Stromal cell of bone marrow (primary cell): ENCODE measurements around the gene ESYT3.
A peak's percentile ranks its signal among the peaks of the same experiment; 100 is the strongest.
"Not testable (repeated sequence)": the region's sequence is repeated elsewhere in the genome, so short reads cannot be mapped to it uniquely, and the experiment has no call there.

Source experiments
- DNase-seq: peaks from one replicate; pipeline ENCODE4 v3.0.0-alpha.2; 2012; ENCODE audit warnings: low read depth

Gene ESYT3

GRCh38 chr3:138493804-138494606 lies 59.6 kb downstream of the ESYT3 start:
- DNase-seq: peak; percentile 72

GRCh38 chr3:138494607-138494929 lies 60.2 kb downstream of the ESYT3 start:
- no peak for DNase-seq

DNA sequence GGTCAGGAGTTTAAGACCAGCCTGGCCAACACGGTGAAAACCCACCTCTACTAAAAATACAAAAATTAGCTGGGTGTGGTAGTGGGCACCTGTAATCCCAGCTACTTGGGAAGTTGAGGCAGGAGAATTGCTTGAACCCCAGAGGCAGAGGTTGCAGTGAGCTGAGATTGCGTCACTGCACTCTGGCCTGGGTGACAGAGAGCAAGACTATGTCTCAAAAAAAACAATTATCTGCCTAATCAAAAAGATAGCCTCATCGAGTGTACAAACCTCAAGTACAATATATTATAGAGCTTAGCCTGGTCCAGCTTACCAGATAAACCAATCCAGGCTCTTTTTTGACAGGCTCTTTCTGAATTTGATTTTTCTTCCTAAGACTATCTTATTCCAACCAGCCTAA lies 61.2 kb downstream of the ESYT3 start:
- DNase-seq: not testable (repeated sequence)

DNA sequence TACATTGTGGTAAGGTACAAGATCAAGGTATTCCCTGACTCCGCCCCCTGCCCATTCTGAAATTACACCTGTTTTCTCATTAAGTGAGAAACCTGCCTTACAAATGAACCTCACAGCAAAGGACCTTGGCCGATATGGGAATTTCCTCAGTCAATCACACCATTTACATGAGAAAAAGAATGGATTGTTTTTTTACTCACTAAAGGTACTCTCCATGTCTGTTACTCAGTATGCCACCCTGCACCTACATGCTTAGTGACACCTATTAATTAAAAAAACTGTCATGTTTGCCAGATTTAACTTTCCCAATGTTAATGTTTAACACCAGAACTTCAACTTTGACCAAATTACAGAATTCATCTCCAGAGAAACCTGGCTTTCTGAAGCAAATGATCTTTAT lies 62.0 kb downstream of the ESYT3 start:
- no peak for DNase-seq

GRCh38 chr3:138497021-138497420 lies 62.6 kb downstream of the ESYT3 start:
- DNase-seq: no peak

- no peak for DNase-seq
These were observed 63.4 kb downstream of the ESYT3 start for GRCh38 chr3:138497851-138498250.

DNA sequence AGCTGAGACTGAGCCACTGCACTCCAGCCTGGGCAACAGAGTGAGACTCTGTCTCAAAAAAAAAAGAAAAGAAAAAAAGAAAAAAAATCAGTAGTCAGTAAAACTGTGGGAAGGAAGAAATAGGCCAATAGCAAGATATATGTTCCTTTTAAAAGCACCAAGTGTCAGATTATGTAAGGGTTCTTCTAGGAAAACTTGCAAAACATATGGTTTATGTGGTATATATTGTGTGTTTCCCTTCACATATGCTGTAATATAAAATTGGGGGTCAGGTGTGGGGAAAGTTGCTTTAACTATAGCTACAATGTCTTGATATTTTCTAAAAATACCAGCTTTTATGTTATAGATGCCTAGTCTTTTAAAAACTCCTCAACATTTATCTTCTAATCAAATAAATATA lies 64.6 kb downstream of the ESYT3 start:
- no peak for DNase-seq

DNA sequence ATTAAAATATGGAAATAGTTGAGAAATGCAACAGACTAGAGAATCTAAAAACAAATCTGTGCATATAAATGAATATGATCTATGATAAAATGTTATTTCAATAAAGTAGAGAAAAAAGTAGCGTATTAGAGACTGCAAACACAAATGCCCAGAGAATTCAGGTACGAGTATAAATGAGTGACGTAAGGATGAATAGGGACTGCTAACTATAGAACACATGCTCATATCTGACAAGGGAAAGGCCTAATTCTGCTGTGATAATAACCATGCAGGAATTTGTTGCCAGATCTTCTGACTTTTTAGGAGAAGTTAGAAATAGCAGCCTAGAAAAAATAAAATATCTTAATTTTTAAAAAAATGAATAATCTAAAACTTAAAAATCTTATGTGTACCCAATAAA lies 73.1 kb downstream of the ESYT3 start:
- DNase-seq: no peak

DNA sequence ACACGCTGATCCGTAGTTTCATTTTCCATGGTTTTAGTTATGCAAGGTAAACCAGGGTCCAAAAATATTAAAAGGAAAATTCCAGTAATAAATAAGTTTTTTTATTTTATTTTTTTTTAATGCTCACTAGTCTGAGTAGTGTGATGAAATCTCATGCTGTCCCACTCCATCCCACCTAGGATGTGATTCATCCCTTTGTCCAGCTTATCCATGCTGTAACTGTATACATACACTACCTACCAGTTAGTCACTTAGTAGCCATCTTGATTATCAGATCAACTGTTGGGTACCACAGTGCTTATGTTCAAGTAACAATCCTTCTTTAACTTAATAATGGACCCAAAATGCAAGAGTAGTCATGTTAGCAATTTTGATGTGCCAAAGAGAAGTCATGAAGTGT lies 75.2 kb downstream of the ESYT3 start:
- DNase-seq: no peak

DNA sequence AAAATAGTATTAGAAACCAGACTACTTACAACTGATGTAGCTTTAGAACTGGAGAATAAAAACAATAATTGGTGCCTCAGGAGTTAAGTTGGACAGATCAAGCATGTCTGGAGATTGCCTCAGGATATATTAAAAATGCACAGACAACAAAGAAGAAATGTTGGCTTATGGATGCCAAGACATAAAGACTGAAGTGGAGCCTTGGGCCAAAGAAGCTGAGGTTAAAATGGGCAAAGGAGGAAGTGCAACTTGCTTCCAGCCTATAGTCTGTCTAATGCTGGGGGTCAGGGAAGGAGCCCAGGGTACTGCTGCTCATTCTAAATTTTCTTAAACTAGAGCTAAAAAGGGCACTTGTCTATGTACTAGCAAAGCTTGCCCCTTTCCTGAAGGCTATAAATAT lies 77.5 kb downstream of the ESYT3 start:
- DNase-seq: no peak

GRCh38 chr3:138513090-138513843 lies 78.9 kb downstream of the ESYT3 start:
- no peak for DNase-seq

DNA sequence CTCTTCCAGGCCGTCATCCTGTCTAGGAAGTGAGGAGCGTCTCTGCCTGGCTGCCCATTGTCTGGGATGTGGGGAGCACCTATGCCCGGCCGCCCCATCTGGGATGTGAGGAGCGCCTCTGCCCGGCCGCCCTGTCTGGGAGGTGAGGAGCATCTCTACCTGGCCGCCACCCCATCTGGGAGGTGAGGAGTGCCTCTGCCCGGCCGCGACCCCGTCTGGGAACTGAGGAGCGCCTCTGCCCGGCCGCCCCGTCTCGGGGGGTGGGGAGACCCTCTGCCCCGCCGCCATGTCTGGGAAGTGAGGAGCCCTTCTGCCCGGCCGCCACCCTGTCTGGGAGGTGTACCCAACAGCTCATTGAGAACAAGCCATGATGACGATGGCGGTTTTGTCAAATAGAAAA lies 87.0 kb downstream of the ESYT3 start:
- not testable (repeated sequence) for DNase-seq
